H1 (cell line): ENCODE measurements around the gene TOP3A. TPM values are rescaled to one million over a fixed set of nuclear protein-coding genes. Genes with fewer than 3 reads are reported as not detected.

Source experiments
- CTCF ChIA-PET: fragments of 300-600 bp; sonication (Branson Sonifier 250); formaldehyde crosslinking; loops from one replicate; lab custom pipeline; 2021; ENCODE audit not compliant: partially characterized antibody; lab: Charles Lee
- POLR2A ChIA-PET: fragments of 300-600 bp; sonication (Branson Sonifier 250); formaldehyde crosslinking; loops from one replicate; lab custom pipeline; 2021; ENCODE audit warnings: inconsistent platforms; ENCODE audit not compliant: partially characterized antibody; lab: Charles Lee
- DNase-seq, 2 experiments: peaks; one replicate each; pipeline versions ENCODE4 v3.0.0 to v3.0.0-alpha.2; 2010 to 2022; ENCODE audit warnings: low spot score in 2 of 2, low read depth in 1 of 2, mixed read lengths in 1 of 2
- FAIRE-seq: peaks from 2 replicates; lab custom pipeline; 2011; peaks lifted over from hg19 to GRCh38; lab: Jason Lieb, UNC
- H2AFZ ChIP-seq: 2 replicates; pipeline ENCODE4 v1.8.1; 2012; ENCODE audit warnings: low read length, inconsistent platforms
- H2AK5ac ChIP-seq: 2 replicates; pipeline ENCODE4 v1.6.1; 2013; ENCODE audit warnings: low read depth, low read length
- H2BK120ac ChIP-seq: replicated peaks from 2 replicates; pipeline ENCODE3; 2013; ENCODE audit warnings: low read depth, low read length, inconsistent platforms
- H2BK12ac ChIP-seq: 2 replicates; pipeline ENCODE4 v1.6.1; 2013; ENCODE audit warnings: low read depth, low read length
- H2BK15ac ChIP-seq: 2 replicates; pipeline ENCODE4 v1.6.1; 2013; ENCODE audit warnings: low read length
- H2BK20ac ChIP-seq: 2 replicates; pipeline ENCODE4 v1.6.1; 2013; ENCODE audit warnings: low read length
- H2BK5ac ChIP-seq: 2 replicates; pipeline ENCODE4 v1.6.1; 2013; ENCODE audit warnings: low read depth, low read length
- H3K14ac ChIP-seq: 2 replicates; pipeline ENCODE4 v1.6.1; 2013; ENCODE audit warnings: inconsistent platforms; ENCODE audit not compliant: insufficient read length
- H3K18ac ChIP-seq: 2 replicates; pipeline ENCODE4 v1.6.1; 2013; ENCODE audit warnings: low read length; ENCODE audit errors: extremely low read depth
- H3K23ac ChIP-seq: 2 replicates; pipeline ENCODE4 v1.6.1; 2013; ENCODE audit warnings: inconsistent platforms; ENCODE audit not compliant: insufficient read length
- H3K23me2 ChIP-seq: 2 replicates; pipeline ENCODE4 v1.6.1; 2013; ENCODE audit warnings: low read depth, low read length
- H3K27ac ChIP-seq: 2 replicates; pipeline ENCODE4 v1.6.1; 2011; ENCODE audit warnings: low read depth, low read length, inconsistent platforms
- H3K27me3 ChIP-seq, 4 experiments: replicated peaks in 1 of 4; 1 replicate in 1 of 4; 2 replicates in 3 of 4; pipeline versions ENCODE4 v1.6.1 to v1.8.1; 2011 to 2013; ENCODE audit warnings: low read length in 3 of 4, mild to moderate bottlenecking in 3 of 4, inconsistent platforms in 2 of 4, mixed read lengths in 2 of 4, moderate library complexity in 1 of 4; ENCODE audit not compliant: control insufficient read depth in 3 of 4, insufficient read depth in 3 of 4; ENCODE audit errors: extremely low read depth in 1 of 4
- H3K36me3 ChIP-seq, 4 experiments: 2 replicates each; pipeline versions ENCODE4 v1.6.1 to v1.8.1; 2011 to 2013; ENCODE audit warnings: mild to moderate bottlenecking in 4 of 4, low read length in 3 of 4, moderate library complexity in 2 of 4, control low read depth in 1 of 4, inconsistent platforms in 1 of 4; ENCODE audit not compliant: insufficient read depth in 4 of 4, control insufficient read depth in 2 of 4
- H3K4ac ChIP-seq: replicated peaks from 2 replicates; pipeline ENCODE3; 2013; ENCODE audit warnings: low read length, low read depth, mixed read lengths, inconsistent platforms; ENCODE audit not compliant: insufficient read length
- H3K4me1 ChIP-seq, 4 experiments: replicated peaks in 1 of 4; 1 replicate in 1 of 4; 2 replicates in 3 of 4; pipeline versions ENCODE4 v1.6.1 to v1.8.1; 2011 to 2013; ENCODE audit warnings: low read length in 3 of 4, inconsistent platforms in 2 of 4, mixed read lengths in 1 of 4; ENCODE audit not compliant: insufficient read depth in 4 of 4, control insufficient read depth in 3 of 4
- H3K4me2 ChIP-seq, 2 experiments: 2 replicates each; pipeline versions ENCODE4 v1.6.1 to v1.8.1; 2011 to 2013; ENCODE audit warnings: low read depth in 2 of 2, low read length in 2 of 2, control low read depth in 1 of 2, inconsistent platforms in 1 of 2, mild to moderate bottlenecking in 1 of 2; ENCODE audit not compliant: insufficient read depth in 1 of 2
- H3K4me3 ChIP-seq, 4 experiments: fragments of 200-600, 300-600 bp in 1 of 4; sonication (generic), shearing (Covaris generic), sonication (Bioruptor Twin) in 1 of 4; 2 replicates each; pipeline versions ENCODE4 v1.5.1 to v1.8.1; 2011 to 2016; ENCODE audit warnings: low read length in 4 of 4, low read depth in 3 of 4, control low read depth in 2 of 4, inconsistent platforms in 2 of 4, mild to moderate bottlenecking in 2 of 4, mixed read lengths in 1 of 4, moderate library complexity in 1 of 4; ENCODE audit not compliant: insufficient read depth in 2 of 4; ENCODE audit errors: extremely low read depth in 1 of 4
- H3K56ac ChIP-seq: replicated peaks from 2 replicates; pipeline ENCODE3; 2013; ENCODE audit warnings: low read depth, mild to moderate bottlenecking, mixed read lengths, low read length, inconsistent platforms; ENCODE audit not compliant: insufficient read length
- H3K79me1 ChIP-seq: 2 replicates; pipeline ENCODE4 v1.6.1; 2013; ENCODE audit warnings: low read depth, low read length, control low read depth
- H3K79me2 ChIP-seq, 2 experiments: 2 replicates each; pipeline versions ENCODE4 v1.6.1 to v1.8.1; 2012 to 2013; ENCODE audit warnings: low read length in 2 of 2, mild to moderate bottlenecking in 2 of 2, inconsistent platforms in 1 of 2; ENCODE audit not compliant: insufficient read depth in 2 of 2, control insufficient read depth in 1 of 2
- H3K9ac ChIP-seq, 4 experiments: replicated peaks in 1 of 4; 1 replicate in 1 of 4; 2 replicates in 3 of 4; pipeline versions ENCODE4 v1.6.1 to v1.8.1; 2011 to 2013; ENCODE audit warnings: low read depth in 3 of 4, low read length in 3 of 4, control low read depth in 2 of 4, mild to moderate bottlenecking in 2 of 4, moderate library complexity in 2 of 4, inconsistent platforms in 1 of 4; ENCODE audit errors: extremely low read depth in 1 of 4
- H3K9me3 ChIP-seq, 2 experiments: 2 replicates each; pipeline versions ENCODE4 v1.6.1 to v1.8.1; 2012 to 2013; ENCODE audit warnings: mild to moderate bottlenecking in 2 of 2, moderate library complexity in 2 of 2, control low read depth in 1 of 2, inconsistent platforms in 1 of 2, low read depth in 1 of 2, low read length in 1 of 2, mixed read lengths in 1 of 2; ENCODE audit not compliant: insufficient read depth in 2 of 2
- H4K20me1 ChIP-seq, 2 experiments: replicated peaks in 1 of 2; 2 replicates each; pipeline versions ENCODE3 to v1.8.1; 2011 to 2013; ENCODE audit warnings: inconsistent platforms in 2 of 2, low read length in 2 of 2, mild to moderate bottlenecking in 1 of 2; ENCODE audit not compliant: insufficient read depth in 2 of 2, control insufficient read depth in 1 of 2
- H4K5ac ChIP-seq: 2 replicates; pipeline ENCODE4 v1.6.1; 2013; ENCODE audit warnings: low read length, low read depth, mixed read lengths, inconsistent platforms; ENCODE audit not compliant: insufficient read length
- H4K8ac ChIP-seq: 2 replicates; pipeline ENCODE4 v1.8.0; 2013; ENCODE audit warnings: mild to moderate bottlenecking, moderate library complexity, low read length, inconsistent platforms; ENCODE audit not compliant: insufficient read depth; ENCODE audit errors: extremely low read depth
- H4K91ac ChIP-seq: replicated peaks from 2 replicates; pipeline ENCODE3; 2013; ENCODE audit warnings: low read length, mixed read lengths, inconsistent platforms; ENCODE audit not compliant: insufficient read length
- ATF3 ChIP-seq: IDR thresholded peaks from 2 replicates; pipeline ENCODE4 v1.6.1; 2011; ENCODE audit warnings: low read depth, mild to moderate bottlenecking, low read length; ENCODE audit not compliant: insufficient read depth
- CTBP2 ChIP-seq: IDR thresholded peaks from 2 replicates; pipeline ENCODE4 v1.7.0; 2011; ENCODE audit warnings: borderline replicate concordance, mild to moderate bottlenecking, moderate library complexity, mixed read lengths, low read length; ENCODE audit not compliant: insufficient read depth, insufficient read length
- GTF2F1 ChIP-seq: IDR thresholded peaks from 2 replicates; pipeline ENCODE4 v1.6.1; 2012; ENCODE audit warnings: low read depth, low read length, improper control_type of control experiment, borderline replicate concordance
- HDAC6 ChIP-seq: IDR thresholded peaks from one replicate; pipeline ENCODE4 v1.7.1; 2012; ENCODE audit warnings: low read depth, mild to moderate bottlenecking, inconsistent platforms, low read length, moderate library complexity
- MAFK ChIP-seq: IDR thresholded peaks from 2 replicates; pipeline ENCODE4 v1.6.1; 2012; ENCODE audit warnings: low read depth, mild to moderate bottlenecking, improper control_type of control experiment, low read length
- POLR2A ChIP-seq, 2 experiments: IDR thresholded peaks; 1 replicate in 1 of 2; 2 replicates in 1 of 2; pipeline ENCODE4 v1.6.1; 2011; ENCODE audit warnings: low read depth in 2 of 2, low read length in 2 of 2, mild to moderate bottlenecking in 2 of 2; ENCODE audit errors: control extremely low read depth in 1 of 2
- RAD21 ChIP-seq, 2 experiments: IDR thresholded peaks in 1 of 2; conservative IDR thresholded peaks in 1 of 2; 2 replicates each; pipeline ENCODE4 v1.6.1; 2011; ENCODE audit warnings: low read depth in 2 of 2, low read length in 2 of 2, improper control_type of control experiment in 1 of 2, inconsistent platforms in 1 of 2, mild to moderate bottlenecking in 1 of 2, moderate library complexity in 1 of 2
- RNF2 ChIP-seq: fragments of 200-900, 300-1000 bp; sonication (generic); IDR thresholded peaks from 2 replicates; pipeline ENCODE4 v1.7.1; 2016; ENCODE audit warnings: borderline replicate concordance, low read depth, mild to moderate bottlenecking, antibody characterized with exemption, low read length; ENCODE audit not compliant: poor library complexity, severe bottlenecking; ENCODE audit errors: missing control alignments
- SUZ12 ChIP-seq: fragments of 200-600 bp; sonication (generic); IDR thresholded peaks from 2 replicates; pipeline ENCODE4 v1.6.1; 2012; ENCODE audit warnings: mild to moderate bottlenecking, inconsistent platforms, low read length, moderate library complexity, mixed read lengths
- TAF7 ChIP-seq: optimal IDR thresholded peaks from 2 replicates; pipeline ENCODE3; 2011; ENCODE audit warnings: low read depth, mild to moderate bottlenecking, inconsistent platforms, low read length, moderate library complexity, borderline replicate concordance
- WGBS, 2 experiments: shearing (Covaris generic) in 1 of 2; methylation state at CpG; one replicate each; pipeline versions ENCODE4 v1.1.6 to v1.1.7; 2013 to 2015; ENCODE audit warnings: low lambda C conversion rate in 2 of 2, mixed read lengths in 2 of 2, inconsistent platforms in 1 of 2, low coverage in 1 of 2, missing lambda C conversion rate in 1 of 2; ENCODE audit not compliant: insufficient replicate concordance in 2 of 2, insufficient coverage in 1 of 2, insufficient read length in 1 of 2; ENCODE audit errors: extremely low coverage in 1 of 2, missing lambda C conversion rate in 1 of 2; 5-methylcytosine and 5-hydroxymethylcytosine counted together
- polyA plus RNA-seq, 7 experiments: library from polyadenylated mRNA; depleted of rRNA in 3 of 7; stranded (reverse) in 5 of 7; unstranded in 2 of 7; fragments of >200 nt in 5 of 7; fragments of 200-250 nt in 2 of 7; gene quantifications; 1 replicate in 5 of 7; 2 replicates in 1 of 7; 4 replicates in 1 of 7; pipeline versions ENCODE4 v1.2.1 to v1.2.3, GENCODE V29; 2011 to 2013; ENCODE audit warnings: missing spikeins in 2 of 7, mixed read lengths in 2 of 7
- total RNA-seq: library from RNA; stranded (reverse); fragmentation: NEBNext Ultra II Directional; extraction: Animal tissue kit (Norgen Biotek cat#: 25700); gene quantifications from 2 replicates; pipeline ENCODE4 v1.2.1, GENCODE V29; 2021

TOP3A gene
- total and polyA plus RNA-seq, 2 of the 8 experiments (the other 6 are each of a cell fraction or from before 2014, with no cell fraction given): 23.4 to 54.3 TPM

DNA sequence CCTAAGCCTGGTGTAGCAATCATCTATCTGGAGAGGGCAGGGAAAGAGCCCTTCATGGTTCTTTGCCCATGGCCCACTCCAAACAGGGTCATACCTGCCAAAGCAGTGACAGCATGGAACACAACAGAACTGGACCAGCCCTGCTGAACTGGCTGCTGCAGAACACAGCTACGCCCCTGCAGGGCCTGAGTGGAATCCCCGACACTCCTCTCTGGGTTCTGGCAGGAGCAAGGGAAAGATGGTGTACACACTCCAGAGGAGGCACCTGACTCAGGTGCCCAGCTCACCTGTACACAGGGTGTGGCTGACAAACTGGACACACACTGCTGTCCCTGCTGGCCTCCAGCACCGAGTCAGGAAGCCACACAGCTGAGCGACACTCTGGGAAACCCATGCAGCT lies 34.5 kb downstream of the TOP3A start:
- no peaks in the 10 kb centered on the region for H3K23me2 ChIP-seq
- no peak overlapping the region for H2BK12ac ChIP-seq
- H2BK15ac ChIP-seq: no peak overlapping the region
- H3K18ac ChIP-seq: no peak overlapping the region
- no peak overlapping the region for H3K14ac ChIP-seq
- no peak overlapping the region for H2BK20ac ChIP-seq
- no peak overlapping the region for H3K56ac ChIP-seq
- DNase-seq: no peak
- H2AFZ ChIP-seq: no peak overlapping the region
- H3K9ac ChIP-seq: no peak overlapping the region
- no peak overlapping the region for H2AK5ac ChIP-seq
- POLR2A ChIA-PET: interaction anchor here (0.8 to 1.4 kb wide), 5 partner anchors 9 to 27 kb away, joined by 3 to 6 read pairs (median 4); partner anchors contain the start of gene FLII
- H3K27ac ChIP-seq: no peak overlapping the region
- no peaks in the 10 kb centered on the region for H3K79me1 ChIP-seq
- no peak overlapping the region for H2BK5ac ChIP-seq
- no peak for FAIRE-seq
- no peaks in the 10 kb centered on the region for H3K27me3 ChIP-seq
- H3K9me3 ChIP-seq: no peaks in the 10 kb centered on the region
- no peaks in the 10 kb centered on the region for H3K4me1 ChIP-seq
- H2BK120ac ChIP-seq: no peak overlapping the region
- CTCF ChIA-PET: interaction anchor here (1.2 to 1.9 kb wide), 4 partner anchors 9 to 31 kb away, joined by 3 to 8 read pairs (median 4); no protein-coding TSS in a partner anchor
- no peak overlapping the region for H3K4me2 ChIP-seq
- H3K79me2 ChIP-seq: no peaks in the 10 kb centered on the region
- H3K23ac ChIP-seq: no peak overlapping the region
- no peak overlapping the region for H4K5ac ChIP-seq
- WGBS, 2 experiments: 93% methylated on average over 4 of the region's 4 CpGs; no CpG with 5 or more reads in 1 of the 2 experiments
- H3K4me3 ChIP-seq: no peak overlapping the region
- H4K20me1 ChIP-seq: peaks cover 3 to 10% of the 10 kb centered on the region in 2 experiments
- H4K8ac ChIP-seq: no peak overlapping the region
- H3K36me3 ChIP-seq: peaks cover 43 to 86% (median 69%) of the 10 kb centered on the region in 4 experiments
- no peak overlapping the region for H3K4ac ChIP-seq
- H4K91ac ChIP-seq: no peak overlapping the region
- no peak for TF ChIP-seq RAD21 (IDR thresholded peaks at IDR 0.05 in 1 of 2, conservative IDR thresholded peaks at IDR 0.05 in 1 of 2; ENCODE audit: low read depth in 2 of 2, low read length in 2 of 2)
- TF ChIP-seq ATF3: no peak
- no peak for TF ChIP-seq POLR2A (IDR thresholded peaks at IDR 0.05; ENCODE audit: control extremely low read depth in 1 of 2, low read depth in 2 of 2, low read length in 2 of 2)
- TF ChIP-seq GTF2F1: no peak
- TF ChIP-seq TAF7: no peak
- TF ChIP-seq RNF2: no peak
- TF ChIP-seq HDAC6: no peak
- TF ChIP-seq SUZ12: no peak
- TF ChIP-seq MAFK: no peak
- TF ChIP-seq CTBP2: no peak
